ENCODE data around the gene MBOAT1.

DNA sequence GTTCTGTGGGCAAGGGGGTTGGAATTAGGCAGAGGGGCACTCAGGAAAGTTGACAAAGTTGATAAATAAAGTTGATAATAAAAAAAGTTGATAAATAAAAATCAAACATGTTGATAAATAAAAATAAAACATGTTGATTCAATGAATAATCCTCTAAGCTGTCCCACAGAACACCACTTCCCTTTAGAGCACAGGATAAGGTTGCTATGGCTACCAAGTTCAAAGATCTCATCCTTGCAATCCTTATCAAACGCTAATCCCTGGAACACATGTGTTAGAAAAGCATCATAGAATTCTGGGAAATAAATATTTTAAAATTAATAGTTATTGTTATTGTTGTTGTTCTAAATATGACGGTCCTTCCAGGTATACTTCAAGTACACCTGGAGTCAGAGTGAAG, 33.9 kb downstream of the MBOAT1 start:
- TF ChIP-seq, protein P1, sequence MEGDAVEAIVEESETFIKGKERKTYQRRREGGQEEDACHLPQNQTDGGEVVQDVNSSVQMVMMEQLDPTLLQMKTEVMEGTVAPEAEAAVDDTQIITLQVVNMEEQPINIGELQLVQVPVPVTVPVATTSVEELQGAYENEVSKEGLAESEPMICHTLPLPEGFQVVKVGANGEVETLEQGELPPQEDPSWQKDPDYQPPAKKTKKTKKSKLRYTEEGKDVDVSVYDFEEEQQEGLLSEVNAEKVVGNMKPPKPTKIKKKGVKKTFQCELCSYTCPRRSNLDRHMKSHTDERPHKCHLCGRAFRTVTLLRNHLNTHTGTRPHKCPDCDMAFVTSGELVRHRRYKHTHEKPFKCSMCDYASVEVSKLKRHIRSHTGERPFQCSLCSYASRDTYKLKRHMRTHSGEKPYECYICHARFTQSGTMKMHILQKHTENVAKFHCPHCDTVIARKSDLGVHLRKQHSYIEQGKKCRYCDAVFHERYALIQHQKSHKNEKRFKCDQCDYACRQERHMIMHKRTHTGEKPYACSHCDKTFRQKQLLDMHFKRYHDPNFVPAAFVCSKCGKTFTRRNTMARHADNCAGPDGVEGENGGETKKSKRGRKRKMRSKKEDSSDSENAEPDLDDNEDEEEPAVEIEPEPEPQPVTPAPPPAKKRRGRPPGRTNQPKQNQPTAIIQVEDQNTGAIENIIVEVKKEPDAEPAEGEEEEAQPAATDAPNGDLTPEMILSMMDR (IDR thresholded peaks at IDR 0.05; ENCODE audit: poor library complexity, severe bottlenecking) = no peak
- no peak for TF ChIP-seq EZH2 (IDR thresholded peaks at IDR 0.05; ENCODE audit: borderline replicate concordance, insufficient read depth, low read length, poor library complexity, severe bottlenecking)
- no peak for TF ChIP-seq SMC3 (conservative IDR thresholded peaks at IDR 0.05; ENCODE audit: poor library complexity)
- no peak for TF ChIP-seq EP300 (conservative IDR thresholded peaks at IDR 0.05; ENCODE audit: poor library complexity, severe bottlenecking)
- no peak for TF ChIP-seq POLR2AphosphoS5 (IDR thresholded peaks at IDR 0.05)
- TF ChIP-seq RAD21 (conservative IDR thresholded peaks at IDR 0.05) = no peak
- TF ChIP-seq, protein P2, sequence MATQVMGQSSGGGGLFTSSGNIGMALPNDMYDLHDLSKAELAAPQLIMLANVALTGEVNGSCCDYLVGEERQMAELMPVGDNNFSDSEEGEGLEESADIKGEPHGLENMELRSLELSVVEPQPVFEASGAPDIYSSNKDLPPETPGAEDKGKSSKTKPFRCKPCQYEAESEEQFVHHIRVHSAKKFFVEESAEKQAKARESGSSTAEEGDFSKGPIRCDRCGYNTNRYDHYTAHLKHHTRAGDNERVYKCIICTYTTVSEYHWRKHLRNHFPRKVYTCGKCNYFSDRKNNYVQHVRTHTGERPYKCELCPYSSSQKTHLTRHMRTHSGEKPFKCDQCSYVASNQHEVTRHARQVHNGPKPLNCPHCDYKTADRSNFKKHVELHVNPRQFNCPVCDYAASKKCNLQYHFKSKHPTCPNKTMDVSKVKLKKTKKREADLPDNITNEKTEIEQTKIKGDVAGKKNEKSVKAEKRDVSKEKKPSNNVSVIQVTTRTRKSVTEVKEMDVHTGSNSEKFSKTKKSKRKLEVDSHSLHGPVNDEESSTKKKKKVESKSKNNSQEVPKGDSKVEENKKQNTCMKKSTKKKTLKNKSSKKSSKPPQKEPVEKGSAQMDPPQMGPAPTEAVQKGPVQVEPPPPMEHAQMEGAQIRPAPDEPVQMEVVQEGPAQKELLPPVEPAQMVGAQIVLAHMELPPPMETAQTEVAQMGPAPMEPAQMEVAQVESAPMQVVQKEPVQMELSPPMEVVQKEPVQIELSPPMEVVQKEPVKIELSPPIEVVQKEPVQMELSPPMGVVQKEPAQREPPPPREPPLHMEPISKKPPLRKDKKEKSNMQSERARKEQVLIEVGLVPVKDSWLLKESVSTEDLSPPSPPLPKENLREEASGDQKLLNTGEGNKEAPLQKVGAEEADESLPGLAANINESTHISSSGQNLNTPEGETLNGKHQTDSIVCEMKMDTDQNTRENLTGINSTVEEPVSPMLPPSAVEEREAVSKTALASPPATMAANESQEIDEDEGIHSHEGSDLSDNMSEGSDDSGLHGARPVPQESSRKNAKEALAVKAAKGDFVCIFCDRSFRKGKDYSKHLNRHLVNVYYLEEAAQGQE (IDR thresholded peaks at IDR 0.05; ENCODE audit: borderline replicate concordance) = no peak
